ENCODE measurements around the gene NFASC. TPM values are rescaled to one million over a fixed set of nuclear protein-coding genes. Genes with fewer than 3 reads are reported as not detected.

Gene NFASC
- total and polyA plus RNA-seq, 2 experiments from 2014 or later, result 3.9 to 11.7 TPM

DNA sequence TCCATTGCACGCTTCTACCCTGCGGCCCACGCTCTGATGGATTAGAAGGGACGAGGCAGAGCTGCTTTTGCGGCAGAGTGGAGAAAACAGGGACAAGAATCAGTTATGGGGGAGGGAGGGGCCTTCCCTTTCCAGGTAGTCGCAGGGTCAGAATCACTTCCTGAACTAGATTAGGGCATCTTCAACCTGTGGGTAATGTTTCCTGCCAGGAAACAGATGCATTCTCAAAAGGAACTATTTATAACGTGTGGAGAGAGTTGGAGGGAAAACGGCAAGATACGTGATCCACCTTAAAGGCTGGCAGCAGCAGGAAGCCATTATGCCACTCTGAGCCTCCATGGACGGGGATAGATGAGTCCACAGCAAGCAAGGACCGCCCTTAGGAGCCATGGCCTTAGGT is 112.5 kb downstream of the NFASC start:
- no peaks in the 10 kb centered on the region for H3K9me3 Mint-ChIP-seq
- no peaks in the 10 kb centered on the region for H3K27me3 ChIP-seq (ENCODE audit: insufficient read depth)
- TF ChIP-seq ZNF114 (CRISPR knock-in tag; IDR thresholded peaks at IDR 0.05) (no peak), ZNF462 (CRISPR knock-in tag; IDR thresholded peaks at IDR 0.05) (no peak), EZH2 (IDR thresholded peaks at IDR 0.05; ENCODE audit: low read depth, unreplicated experiment) (no peak), ETS1 (IDR thresholded peaks at IDR 0.05) (no peak), POLR2AphosphoS5 (IDR thresholded peaks at IDR 0.05; ENCODE audit: low read depth) (no peak), ZNF331 (CRISPR knock-in tag; IDR thresholded peaks at IDR 0.05; ENCODE audit: low read depth) (no peak), CTCF (conservative IDR thresholded peaks at IDR 0.05; ENCODE audit: low read depth in 2 of 2) (no peak), EZH2phosphoT487 (IDR thresholded peaks at IDR 0.05; ENCODE audit: unreplicated experiment) (no peak), STAT1 (IDR thresholded peaks at IDR 0.05; ENCODE audit: unreplicated experiment) (no peak), JUNB (IDR thresholded peaks at IDR 0.05; ENCODE audit: unreplicated experiment) (no peak), NANOG (IDR thresholded peaks at IDR 0.05; ENCODE audit: borderline replicate concordance) (no peak), CREB1 (CRISPR knock-in tag; IDR thresholded peaks at IDR 0.05; ENCODE audit: low read depth) (no peak)
- TF ChIP-seq, protein P1, sequence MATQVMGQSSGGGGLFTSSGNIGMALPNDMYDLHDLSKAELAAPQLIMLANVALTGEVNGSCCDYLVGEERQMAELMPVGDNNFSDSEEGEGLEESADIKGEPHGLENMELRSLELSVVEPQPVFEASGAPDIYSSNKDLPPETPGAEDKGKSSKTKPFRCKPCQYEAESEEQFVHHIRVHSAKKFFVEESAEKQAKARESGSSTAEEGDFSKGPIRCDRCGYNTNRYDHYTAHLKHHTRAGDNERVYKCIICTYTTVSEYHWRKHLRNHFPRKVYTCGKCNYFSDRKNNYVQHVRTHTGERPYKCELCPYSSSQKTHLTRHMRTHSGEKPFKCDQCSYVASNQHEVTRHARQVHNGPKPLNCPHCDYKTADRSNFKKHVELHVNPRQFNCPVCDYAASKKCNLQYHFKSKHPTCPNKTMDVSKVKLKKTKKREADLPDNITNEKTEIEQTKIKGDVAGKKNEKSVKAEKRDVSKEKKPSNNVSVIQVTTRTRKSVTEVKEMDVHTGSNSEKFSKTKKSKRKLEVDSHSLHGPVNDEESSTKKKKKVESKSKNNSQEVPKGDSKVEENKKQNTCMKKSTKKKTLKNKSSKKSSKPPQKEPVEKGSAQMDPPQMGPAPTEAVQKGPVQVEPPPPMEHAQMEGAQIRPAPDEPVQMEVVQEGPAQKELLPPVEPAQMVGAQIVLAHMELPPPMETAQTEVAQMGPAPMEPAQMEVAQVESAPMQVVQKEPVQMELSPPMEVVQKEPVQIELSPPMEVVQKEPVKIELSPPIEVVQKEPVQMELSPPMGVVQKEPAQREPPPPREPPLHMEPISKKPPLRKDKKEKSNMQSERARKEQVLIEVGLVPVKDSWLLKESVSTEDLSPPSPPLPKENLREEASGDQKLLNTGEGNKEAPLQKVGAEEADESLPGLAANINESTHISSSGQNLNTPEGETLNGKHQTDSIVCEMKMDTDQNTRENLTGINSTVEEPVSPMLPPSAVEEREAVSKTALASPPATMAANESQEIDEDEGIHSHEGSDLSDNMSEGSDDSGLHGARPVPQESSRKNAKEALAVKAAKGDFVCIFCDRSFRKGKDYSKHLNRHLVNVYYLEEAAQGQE (IDR thresholded peaks at IDR 0.05; ENCODE audit: unreplicated experiment), result no peak
- no peak overlapping the region for H3K27ac ChIP-seq (ENCODE audit: low read depth)
- no peaks in the 10 kb centered on the region for H4K20me1 ChIP-seq (replicated peaks; ENCODE audit: insufficient read depth)
- no peaks in the 10 kb centered on the region for H3K36me3 Mint-ChIP-seq (ENCODE audit: low read depth)
- no peaks in the 10 kb centered on the region for H3K79me2 ChIP-seq (replicated peaks; ENCODE audit: insufficient read depth)
- no peaks in the 10 kb centered on the region for H3F3A ChIP-seq (replicated peaks; ENCODE audit: low read depth)
- no peak overlapping the region for H3K4me3 ChIP-seq
- no peak for ATAC-seq
- no peak overlapping the region for H3K4me2 ChIP-seq
- H3K4me1 Mint-ChIP-seq, result no peaks in the 10 kb centered on the region
- H3K9me2 ChIP-seq (ENCODE audit: insufficient read depth), result no peaks in the 10 kb centered on the region
- no peak overlapping the region for H3K27ac Mint-ChIP-seq
- no peak overlapping the region for H2AFZ ChIP-seq
- no peaks in the 10 kb centered on the region for H3K36me3 ChIP-seq (ENCODE audit: insufficient read depth)
- H3K4me3 Mint-ChIP-seq, result no peak overlapping the region
- H3K27me3 Mint-ChIP-seq (ENCODE audit: insufficient read depth, low read depth, poor library complexity), result peaks cover 4% of the 10 kb centered on the region
- DNase-seq (ENCODE audit: low spot score), result no peak
- H3K4me1 ChIP-seq (ENCODE audit: insufficient read depth), result no peaks in the 10 kb centered on the region
